Breast epithelium (tissue), 3 donors: ENCODE measurements around the gene TENM4.

ENCODE experiments used
- CTCF ChIP-seq, 3 donors: fragments of 450-650 bp; IDR thresholded peaks; one replicate each; pipeline ENCODE4 v1.5.1; 2016 to 2017; ENCODE audit warnings: antibody characterized with exemption in 3 of 3, mild to moderate bottlenecking in 3 of 3, moderate library complexity in 3 of 3
- POLR2AphosphoS5 ChIP-seq, 3 donors: sonication (generic); formaldehyde crosslinking; IDR thresholded peaks; one replicate each; pipeline ENCODE4 v1.6.1; 2017; ENCODE audit warnings: antibody characterized with exemption in 3 of 3

DNA sequence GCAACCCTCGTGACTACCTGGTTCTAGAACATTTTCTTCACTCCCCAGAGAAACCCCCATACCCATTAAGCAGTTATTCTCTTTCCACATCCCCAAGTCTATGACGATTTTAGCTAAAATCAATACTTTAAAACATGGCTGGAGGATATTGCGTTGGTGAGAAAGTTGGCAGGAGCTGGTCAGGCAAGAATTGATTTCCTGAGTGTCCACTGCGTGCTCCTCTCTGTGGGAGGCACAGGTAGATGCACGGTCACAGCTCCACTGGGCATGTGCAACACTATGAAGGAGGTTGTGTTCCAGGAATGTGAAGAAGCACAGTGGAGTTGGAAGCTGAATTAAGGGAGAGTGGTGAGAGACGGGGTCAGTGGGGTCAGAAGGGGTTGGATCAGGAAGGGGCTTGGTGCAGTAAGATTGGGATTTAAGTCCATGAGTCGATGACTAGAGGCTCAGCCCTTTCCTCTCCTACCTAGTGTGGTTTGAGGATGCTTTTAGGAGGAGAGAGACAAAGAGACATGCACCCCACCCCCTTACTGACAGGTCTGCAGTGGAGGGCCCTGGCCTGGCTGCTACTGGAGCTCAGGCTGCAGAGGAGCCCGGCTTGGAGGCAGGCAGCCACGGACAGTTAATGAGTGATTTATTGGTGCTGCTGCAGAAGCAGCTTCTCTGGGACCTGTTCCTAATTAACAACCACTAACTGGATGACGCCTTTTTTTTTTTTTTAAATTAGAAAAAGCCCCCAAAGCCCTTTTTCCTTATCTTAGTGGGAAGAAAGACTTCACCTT is 395.6 kb downstream of the TENM4 start:
- TF ChIP-seq CTCF (IDR thresholded peaks at IDR 0.05) (no peak), POLR2AphosphoS5 (IDR thresholded peaks at IDR 0.05) (no peak)
